GM12872 (cell line): ENCODE measurements around the gene GPAT3.

Source experiments
- CTCF ChIP-seq: IDR thresholded peaks from 3 replicates; pipeline ENCODE4 v1.5.1; 2011; ENCODE audit warnings: low read depth, mild to moderate bottlenecking, low read length, moderate library complexity; ENCODE audit not compliant: insufficient read depth

Gene GPAT3

GRCh38 chr4:83618431-83618830 is 82.5 kb downstream of the GPAT3 start:
- no peak for TF ChIP-seq CTCF

DNA sequence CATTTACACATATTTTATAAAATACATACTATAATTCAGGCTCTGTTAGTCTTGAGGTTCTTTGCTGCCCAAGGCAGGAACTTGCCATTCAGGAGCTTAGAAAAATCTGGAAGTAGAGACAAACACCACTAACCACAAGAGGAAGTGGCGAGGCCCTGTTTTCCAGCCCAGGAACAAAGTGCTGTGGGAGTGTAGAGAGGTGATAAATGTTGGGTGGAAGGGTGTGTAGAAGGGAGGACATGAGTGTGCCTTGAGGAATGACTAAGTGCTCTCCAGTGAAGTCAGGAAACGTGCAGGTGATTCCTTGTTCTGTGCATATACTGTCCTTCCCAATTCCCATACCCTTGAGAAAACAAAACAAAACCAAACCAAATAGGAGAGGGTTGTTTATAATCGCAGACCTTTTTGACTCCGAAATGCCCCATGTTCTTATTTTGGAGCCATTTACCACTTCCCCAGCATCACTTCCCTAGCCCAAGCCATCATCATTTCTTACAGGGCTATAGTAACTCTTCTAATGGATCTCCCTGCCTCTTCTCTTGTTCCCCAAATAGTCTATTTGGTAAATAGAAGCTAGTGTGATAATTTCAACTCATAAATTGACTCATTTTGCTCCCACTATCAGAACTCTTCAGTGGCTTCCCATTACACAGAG is 83.2 kb downstream of the GPAT3 start:
- no peak for TF ChIP-seq CTCF

DNA sequence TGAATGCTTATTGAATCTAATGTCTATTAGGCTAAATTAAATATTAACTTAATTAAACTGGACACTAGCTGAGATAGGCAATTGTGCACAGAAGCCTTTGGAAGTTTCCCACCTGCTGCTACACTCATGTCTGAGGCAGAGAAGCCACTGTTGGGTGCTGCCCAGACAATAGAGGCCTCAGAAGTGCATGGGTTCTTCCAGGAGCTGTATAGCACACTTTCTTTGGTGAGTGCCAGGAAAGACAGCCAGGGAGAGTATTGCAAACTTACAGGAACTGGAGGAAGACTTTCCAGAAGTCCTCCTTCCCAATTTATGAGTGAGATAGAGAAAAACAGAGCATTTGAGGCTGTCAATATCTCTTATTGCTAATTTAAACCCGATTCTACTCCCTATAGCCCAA is 89.9 kb downstream of the GPAT3 start:
- TF ChIP-seq CTCF: no peak

DNA sequence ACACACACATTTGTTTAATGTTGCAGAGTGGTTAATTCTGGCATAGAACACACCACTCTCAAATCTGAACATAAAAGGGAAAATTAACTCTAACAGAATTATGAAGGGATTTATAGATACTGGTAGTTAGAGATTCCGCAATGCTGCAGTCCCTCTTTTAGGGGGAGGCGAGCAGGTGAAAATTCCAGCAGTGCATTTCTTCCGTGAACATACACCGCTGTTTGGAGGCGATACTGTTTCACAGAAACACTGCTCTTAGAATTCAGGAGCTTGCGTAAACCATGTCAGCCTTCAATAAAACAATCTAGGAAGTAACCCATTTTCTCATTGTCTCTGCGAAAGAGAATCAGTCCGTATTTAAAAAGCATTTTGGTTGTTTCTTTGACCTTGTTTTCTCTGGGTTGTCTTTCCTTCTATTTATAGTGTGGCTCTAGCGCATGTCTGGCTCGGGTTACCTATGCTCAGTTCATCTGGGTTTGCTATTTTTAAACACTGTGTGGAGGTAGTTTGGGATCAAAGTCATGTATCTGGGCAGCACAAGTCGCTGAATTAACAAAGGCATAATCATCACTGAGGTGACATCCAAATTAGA is 90.4 kb downstream of the GPAT3 start:
- TF ChIP-seq CTCF: no peak

DNA sequence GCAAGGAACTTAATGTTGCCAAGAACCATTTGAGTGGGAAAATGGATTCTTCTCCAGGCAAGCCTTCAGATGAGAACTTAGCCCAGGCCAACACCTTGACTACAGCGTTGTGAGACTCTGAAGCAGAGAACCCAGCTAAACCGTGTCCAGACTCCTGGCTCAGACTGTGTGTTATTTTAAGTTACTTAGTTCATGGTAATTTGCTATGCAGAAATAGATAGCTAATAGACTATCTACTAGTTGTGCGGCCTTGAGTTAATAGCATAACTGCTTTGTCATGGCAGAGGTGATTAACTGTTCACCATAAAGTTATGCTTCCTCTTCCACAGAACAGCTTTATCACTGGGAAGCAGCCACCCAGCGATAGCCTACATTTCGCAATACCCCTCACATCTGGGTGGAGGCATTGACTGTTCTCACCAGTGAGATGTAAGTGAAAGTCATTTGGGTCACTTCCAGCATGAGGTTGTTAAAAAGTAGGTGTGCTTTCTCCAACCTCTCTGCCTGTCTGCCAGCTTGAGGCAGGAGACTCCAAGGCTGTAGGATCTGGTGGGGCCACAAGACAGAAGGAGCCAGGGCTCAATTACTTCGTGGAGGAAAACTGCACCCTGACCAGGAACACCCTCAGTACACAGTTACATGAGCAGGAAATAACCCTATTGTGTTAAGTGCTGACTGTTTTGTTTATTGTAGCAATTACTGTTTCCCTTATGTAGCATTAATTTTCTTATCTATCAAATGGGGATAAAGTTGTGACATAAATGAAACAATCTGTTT is 94.2 kb downstream of the GPAT3 start:
- TF ChIP-seq CTCF: no peak

GRCh38 chr4:83631066-83631465 is 95.2 kb downstream of the GPAT3 start:
- no peak for TF ChIP-seq CTCF

- TF ChIP-seq CTCF: no peak
These were observed 101.0 kb downstream of the GPAT3 start for GRCh38 chr4:83636930-83637329.
